IPS-15b (cell line): ENCODE data around the gene GAA.
A peak's percentile ranks its signal among the peaks of the same experiment; 100 is the strongest.

ENCODE experiments used
- H3K27me3 ChIP-seq: one replicate; pipeline ENCODE4 v1.6.1; 2013; ENCODE audit warnings: low read length; ENCODE audit not compliant: control insufficient read depth, insufficient read depth
- H3K36me3 ChIP-seq: one replicate; pipeline ENCODE4 v1.6.1; 2013; ENCODE audit warnings: low read length; ENCODE audit not compliant: control insufficient read depth, insufficient read depth
- H3K4me1 ChIP-seq: one replicate; pipeline ENCODE4 v1.6.1; 2013; ENCODE audit warnings: mild to moderate bottlenecking, low read length; ENCODE audit not compliant: control insufficient read depth, insufficient read depth
- H3K4me3 ChIP-seq: one replicate; pipeline ENCODE4 v1.5.1; 2013; ENCODE audit warnings: low read depth, low read length
- H3K9ac ChIP-seq: one replicate; pipeline ENCODE4 v1.6.1; 2013; ENCODE audit warnings: low read depth, mild to moderate bottlenecking, low read length
- H3K9me3 ChIP-seq: one replicate; pipeline ENCODE4 v1.6.1; 2013; ENCODE audit warnings: mild to moderate bottlenecking, low read length; ENCODE audit not compliant: control insufficient read depth, insufficient read depth

The GAA gene

DNA sequence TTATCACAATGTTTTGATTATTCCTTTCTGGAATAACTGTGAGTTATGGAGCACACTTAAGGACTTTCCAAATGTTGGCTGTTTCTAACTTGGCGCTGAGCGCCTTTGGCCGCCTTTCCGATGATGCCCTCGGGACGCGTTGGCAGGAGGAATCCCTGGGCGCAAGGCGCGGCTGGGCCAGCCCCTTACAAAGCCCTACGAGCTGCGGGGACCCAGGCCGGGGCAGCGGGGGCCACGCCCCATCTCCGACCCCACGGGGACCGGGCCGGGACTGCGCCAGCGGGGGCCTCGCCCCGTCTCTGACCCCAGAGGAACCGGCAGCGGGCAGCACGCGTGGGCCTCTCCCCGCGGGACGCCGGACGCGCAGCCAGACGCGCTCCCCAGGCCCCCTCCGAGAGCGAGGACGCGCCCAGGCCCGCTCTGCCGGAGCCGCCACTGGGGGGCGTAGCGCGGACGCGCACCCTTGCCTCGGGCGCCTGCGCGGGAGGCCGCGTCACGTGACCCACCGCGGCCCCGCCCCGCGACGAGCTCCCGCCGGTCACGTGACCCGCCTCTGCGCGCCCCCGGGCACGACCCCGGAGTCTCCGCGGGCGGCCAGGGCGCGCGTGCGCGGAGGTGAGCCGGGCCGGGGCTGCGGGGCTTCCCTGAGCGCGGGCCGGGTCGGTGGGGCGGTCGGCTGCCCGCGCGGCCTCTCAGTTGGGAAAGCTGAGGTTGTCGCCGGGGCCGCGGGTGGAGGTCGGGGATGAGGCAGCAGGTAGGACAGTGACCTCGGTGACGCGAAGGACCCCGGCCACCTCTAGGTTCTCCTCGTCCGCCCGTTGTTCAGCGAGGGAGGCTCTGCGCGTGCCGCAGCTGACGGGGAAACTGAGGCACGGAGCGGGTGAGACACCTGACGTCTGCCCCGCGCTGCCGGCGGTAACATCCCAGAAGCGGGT, at the start of gene GAA:
GAA (plus strand) TSS at position 571 of the 935 bp plus-strand sequence. CDS start 3,006 bp downstream, outside the sequence.
- Histone ChIP-seq H3K36me3 (no peaks in the 10 kb centered on the region), H3K27me3 (peaks cover 5% of the 10 kb centered on the region), H3K9me3 (no peaks in the 10 kb centered on the region), H3K4me1 (peaks cover 3% of the 10 kb centered on the region), H3K9ac (peak within 1 kb of the TSS; percentile 85), H3K4me3 (peak within 1 kb of the TSS; percentile 90)

DNA sequence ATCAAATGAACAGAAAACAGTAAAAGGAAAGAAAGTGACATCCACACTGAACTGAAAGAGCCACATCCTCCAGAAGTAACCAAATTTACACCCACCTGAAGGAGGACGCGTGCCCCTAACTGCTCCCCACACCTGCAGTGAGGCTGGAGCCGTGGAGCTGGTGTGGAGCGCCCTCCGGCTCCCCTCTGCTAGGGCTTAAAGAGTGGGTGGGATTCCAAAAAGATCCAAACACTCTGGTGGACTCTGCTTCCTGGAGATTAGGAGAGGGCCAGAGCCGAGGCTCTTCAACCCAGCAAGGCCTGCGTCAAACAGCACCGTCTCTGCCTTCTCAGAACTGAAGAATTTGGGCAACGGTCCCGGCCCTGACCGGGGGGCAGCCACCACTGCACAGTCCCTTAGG, 49.7 kb upstream of the GAA start:
- Histone ChIP-seq H3K36me3 (no peaks in the 10 kb centered on the region), H3K27me3 (no peaks in the 10 kb centered on the region), H3K9ac (no peak overlapping the region), H3K9me3 (no peaks in the 10 kb centered on the region), H3K4me3 (no peak overlapping the region), H3K4me1 (no peaks in the 10 kb centered on the region)

DNA sequence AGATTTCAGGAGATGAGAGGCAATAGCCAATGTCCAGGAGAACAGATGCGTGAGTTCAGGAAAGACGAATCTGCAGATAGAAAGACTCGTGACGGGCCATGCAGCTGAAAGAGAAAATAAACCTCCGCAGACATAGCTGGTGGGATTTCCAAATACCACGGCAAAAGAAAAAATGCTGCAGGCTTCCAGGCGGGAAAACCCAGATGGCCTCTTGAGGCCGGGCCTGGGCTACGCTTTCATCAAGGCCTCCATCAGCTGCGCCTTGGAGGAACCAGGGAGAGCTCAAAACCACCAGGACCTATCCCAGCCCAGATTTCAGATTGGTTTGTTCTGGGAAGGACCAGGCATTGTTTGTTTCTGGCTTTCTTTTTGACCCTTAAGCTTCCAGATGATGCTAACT, 48.3 kb upstream of the GAA start:
- Histone ChIP-seq H3K27me3 (no peaks in the 10 kb centered on the region), H3K36me3 (no peaks in the 10 kb centered on the region)

DNA sequence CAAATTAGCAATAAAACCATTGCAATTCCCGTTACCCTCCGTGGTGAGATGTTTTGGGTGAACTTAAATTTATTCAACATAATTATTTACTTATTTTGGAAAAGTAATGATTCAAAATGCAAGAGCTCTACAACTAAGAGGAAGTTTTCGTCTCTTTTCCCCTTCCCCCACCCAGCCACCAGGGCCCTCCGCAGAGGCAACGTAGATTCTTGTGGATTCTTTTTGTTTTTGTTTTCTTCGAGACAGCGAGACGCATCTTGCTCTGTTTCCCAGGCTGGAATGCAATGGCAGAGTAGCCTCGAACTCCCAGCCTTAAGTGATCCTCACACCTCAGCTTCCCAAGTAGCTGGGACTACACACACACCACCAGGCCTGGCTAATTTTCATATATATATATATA, 45.8 kb upstream of the GAA start:
- Histone ChIP-seq H3K36me3 (peaks cover 3% of the 10 kb centered on the region), H3K4me3 (no peak overlapping the region), H3K27me3 (no peaks in the 10 kb centered on the region), H3K4me1 (no peaks in the 10 kb centered on the region), H3K9ac (no peak overlapping the region), H3K9me3 (no peaks in the 10 kb centered on the region)

More for the DNA sequence above, 48.3 kb upstream of the GAA start:
- no peaks in the 10 kb centered on the region for H3K4me1 ChIP-seq
- no peaks in the 10 kb centered on the region for H3K9me3 ChIP-seq
- H3K4me3 ChIP-seq: no peak overlapping the region
- no peak overlapping the region for H3K9ac ChIP-seq

DNA sequence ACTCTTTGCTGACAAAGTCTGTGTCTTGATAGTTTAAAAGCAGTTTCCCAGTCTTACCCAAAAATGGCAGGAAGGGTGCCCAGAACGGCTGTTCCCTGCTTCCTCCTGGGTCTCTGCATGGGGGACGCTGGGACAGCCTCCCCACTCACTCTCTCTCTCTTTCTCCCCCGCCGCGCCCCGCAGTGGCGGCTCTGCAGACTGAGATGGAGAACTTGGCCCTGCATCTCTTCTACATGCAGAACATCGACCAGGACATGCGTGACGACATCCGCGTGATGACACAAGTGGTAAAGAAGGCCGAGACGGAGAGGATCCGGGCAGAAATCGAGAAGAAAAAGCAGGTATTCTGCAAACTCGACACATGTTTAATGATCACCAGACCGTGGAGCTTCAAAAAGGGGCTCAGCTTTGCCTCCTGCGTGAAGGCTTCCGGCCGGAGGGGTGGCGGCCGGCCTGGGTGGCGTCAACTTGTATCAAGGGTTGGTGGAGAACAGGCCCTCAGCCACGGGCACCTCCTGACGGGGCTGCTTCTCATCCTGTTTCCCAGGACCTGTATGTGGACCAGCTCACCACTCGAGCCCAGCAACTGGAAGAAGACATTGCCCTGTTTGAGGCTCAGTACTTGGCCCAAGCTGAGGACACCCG, 42.9 kb upstream of the GAA start:
- Histone ChIP-seq H3K27me3 (no peaks in the 10 kb centered on the region), H3K4me3 (no peak overlapping the region), H3K9ac (no peak overlapping the region), H3K4me1 (no peaks in the 10 kb centered on the region), H3K36me3 (peaks cover 3% of the 10 kb centered on the region), H3K9me3 (no peaks in the 10 kb centered on the region)

DNA sequence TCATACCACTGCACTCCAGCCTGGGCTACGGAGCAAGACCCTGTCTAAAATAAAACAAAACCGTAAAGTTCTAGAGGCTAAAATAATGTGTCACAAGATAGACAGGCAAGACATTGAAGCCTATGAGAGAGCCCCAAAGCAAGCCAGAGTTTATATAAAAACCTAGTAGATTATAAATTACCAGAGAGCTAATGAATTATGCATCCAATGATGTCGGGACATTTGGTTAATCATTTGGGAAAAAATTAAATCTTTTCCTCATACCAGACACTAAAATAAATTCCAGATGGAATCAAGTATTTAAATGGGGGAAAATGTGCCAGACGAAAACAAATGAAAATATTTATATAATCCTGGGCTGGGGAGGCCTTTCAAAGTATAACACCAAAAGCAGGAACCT, 40.7 kb upstream of the GAA start:
- Histone ChIP-seq H3K27me3 (no peaks in the 10 kb centered on the region), H3K9me3 (no peaks in the 10 kb centered on the region), H3K4me1 (peaks cover 1% of the 10 kb centered on the region), H3K4me3 (no peak overlapping the region), H3K9ac (no peak overlapping the region), H3K36me3 (peaks cover 3% of the 10 kb centered on the region)

DNA sequence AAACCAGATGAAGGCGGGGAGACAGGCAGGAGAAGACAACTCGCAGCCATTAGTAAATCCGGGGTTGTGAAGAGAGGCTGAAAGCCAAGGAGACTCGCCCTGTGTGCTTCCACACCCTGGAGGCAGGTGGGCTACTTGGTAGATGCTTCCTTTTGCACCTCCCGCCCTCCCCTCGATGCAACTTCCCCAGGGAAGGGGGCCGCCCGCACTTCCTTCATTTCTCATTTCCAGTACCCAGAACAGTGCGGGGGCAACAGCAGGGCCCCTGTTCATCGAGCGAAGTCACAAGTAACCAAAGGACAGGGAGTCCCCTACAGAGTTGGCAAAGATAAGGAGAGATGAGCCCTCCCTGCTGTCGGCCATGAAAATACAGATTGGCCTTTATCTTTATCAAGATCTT, 40.0 kb upstream of the GAA start:
- Histone ChIP-seq H3K36me3 (peaks cover 3% of the 10 kb centered on the region), H3K9me3 (no peaks in the 10 kb centered on the region)

DNA sequence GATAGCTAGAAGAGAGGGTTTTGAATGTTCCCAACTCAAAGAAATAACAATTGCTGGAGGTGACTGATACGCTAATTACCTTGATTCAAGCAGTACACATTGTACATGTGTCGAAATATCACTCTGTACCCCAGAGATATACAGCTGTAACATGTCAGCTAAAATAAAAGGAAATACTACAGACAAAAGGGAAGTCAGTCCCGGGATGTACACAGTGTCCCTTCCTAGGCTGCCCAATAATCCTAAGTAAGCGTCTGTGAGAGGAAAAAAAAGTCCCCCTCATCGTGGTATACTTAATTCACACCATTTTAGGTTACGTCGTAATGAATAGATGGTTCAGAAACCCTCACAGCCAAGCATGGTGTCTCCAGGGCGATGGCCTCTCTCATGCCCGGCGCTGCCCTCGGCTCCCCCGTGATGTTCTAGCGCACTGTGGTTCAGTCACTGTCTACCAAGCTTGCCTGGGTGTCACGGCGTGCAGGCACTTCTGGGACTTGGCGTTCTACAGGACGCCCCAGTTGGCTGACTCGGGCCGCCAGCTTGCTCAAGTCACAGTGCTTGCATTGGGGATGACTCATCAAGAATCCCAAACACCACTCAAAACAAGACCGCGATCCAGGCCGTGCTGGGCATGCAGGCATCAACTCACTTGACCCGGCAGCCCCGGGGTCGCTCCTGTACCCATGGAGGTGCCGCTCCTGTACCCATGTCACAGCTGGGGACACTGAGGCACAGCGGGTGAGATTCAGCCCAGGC, 37.4 kb upstream of the GAA start:
- peaks cover 7% of the 10 kb centered on the region for H3K4me1 ChIP-seq
- H3K9me3 ChIP-seq: no peaks in the 10 kb centered on the region
- H3K27me3 ChIP-seq: no peaks in the 10 kb centered on the region
- H3K4me3 ChIP-seq: no peak overlapping the region
- H3K9ac ChIP-seq: no peak overlapping the region
- H3K36me3 ChIP-seq: no peaks in the 10 kb centered on the region

More for the DNA sequence above, 40.0 kb upstream of the GAA start:
- Histone ChIP-seq H3K4me1 (peaks cover 7% of the 10 kb centered on the region), H3K27me3 (no peaks in the 10 kb centered on the region), H3K9ac (no peak overlapping the region), H3K4me3 (no peak overlapping the region)

DNA sequence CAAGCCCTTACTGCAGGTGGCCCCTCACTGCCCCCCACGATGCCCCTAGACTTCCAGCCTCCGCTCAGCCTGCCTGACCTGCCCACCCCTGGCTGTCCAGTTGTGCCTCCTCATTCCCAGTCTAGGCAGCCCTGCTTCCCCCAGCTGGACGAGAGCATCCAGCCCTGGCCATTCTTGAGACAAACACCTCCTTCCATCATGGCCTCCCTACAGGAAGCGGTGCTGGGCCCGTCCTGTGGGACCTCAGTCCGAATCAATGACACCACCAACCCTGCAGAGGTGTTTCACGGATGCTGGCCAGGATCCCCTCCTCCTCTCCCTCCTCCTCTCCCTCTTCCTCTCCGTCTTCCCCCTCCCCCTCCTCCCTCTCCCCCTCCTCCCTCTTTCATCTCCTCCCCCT, 36.7 kb upstream of the GAA start:
- no peaks in the 10 kb centered on the region for H3K27me3 ChIP-seq
- H3K4me1 ChIP-seq: peaks cover 7% of the 10 kb centered on the region
- H3K9ac ChIP-seq: no peak overlapping the region
- H3K4me3 ChIP-seq: no peak overlapping the region
- H3K9me3 ChIP-seq: no peaks in the 10 kb centered on the region
- no peaks in the 10 kb centered on the region for H3K36me3 ChIP-seq

DNA sequence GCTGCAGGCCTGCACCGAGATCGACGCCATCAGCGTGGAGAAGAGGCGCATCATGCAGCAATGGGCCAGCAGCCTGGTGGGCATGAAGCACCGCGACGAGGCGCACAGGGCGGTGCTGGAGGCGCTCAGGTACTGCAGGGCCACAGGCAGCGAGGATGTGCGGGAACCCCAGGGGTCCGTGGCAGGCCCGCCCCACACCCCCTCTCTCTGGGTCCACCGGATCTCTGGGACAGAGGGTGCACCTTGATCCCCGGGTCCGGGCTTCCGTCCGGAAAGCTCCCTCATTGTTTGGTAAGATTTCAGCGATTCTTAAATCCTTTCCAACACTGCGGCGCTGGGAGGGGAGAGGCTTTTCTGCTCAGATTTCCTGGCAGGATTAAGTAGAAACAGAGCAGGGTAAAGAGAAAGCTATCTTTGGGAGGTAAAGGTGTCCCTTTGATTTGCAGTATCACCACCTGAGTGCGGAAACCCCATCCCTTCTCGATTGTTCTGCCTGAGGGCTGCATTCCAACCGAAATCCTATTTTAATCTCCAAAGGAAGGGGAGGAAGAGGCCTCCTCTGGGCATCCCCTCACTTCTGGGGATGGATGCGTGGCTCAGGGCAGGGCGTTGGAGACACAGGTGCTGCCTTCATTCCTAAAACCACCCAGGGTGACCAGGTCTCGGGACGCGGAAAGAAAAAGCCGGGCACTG, 35.8 kb upstream of the GAA start:
- Histone ChIP-seq H3K4me3 (no peak overlapping the region), H3K9me3 (no peaks in the 10 kb centered on the region), H3K4me1 (peaks cover 7% of the 10 kb centered on the region), H3K9ac (no peak overlapping the region), H3K27me3 (no peaks in the 10 kb centered on the region), H3K36me3 (no peaks in the 10 kb centered on the region)

DNA sequence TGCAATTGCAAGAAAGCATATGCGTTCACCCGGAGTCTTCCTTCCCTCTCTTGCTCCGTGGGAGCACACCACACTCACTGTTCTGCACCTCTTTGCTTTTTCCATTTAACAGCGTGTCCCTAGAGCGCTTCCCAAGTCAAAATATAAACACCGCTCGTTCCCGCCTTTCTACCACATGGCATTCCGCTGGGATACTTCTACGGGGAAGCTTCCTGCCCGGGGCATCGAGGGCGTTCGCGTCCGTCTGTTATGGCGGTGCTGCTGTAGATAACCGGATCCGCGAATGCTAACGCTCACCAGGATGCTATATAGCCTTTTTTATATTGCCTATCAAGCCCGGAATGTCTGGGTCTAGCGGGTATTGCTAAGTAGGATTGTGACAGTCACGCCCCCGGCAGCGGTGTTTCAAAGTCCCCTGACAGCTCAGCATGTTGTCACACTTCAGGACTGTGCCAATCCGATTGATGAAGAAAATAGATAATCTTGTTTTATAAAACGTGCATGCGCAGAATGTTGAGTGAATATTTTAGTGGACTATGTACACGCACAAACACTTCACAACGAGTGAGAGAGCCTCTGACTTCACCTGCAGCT, 33.9 kb upstream of the GAA start:
- Histone ChIP-seq H3K9me3 (no peaks in the 10 kb centered on the region), H3K9ac (no peak overlapping the region), H3K36me3 (no peaks in the 10 kb centered on the region), H3K4me1 (peaks cover 7% of the 10 kb centered on the region), H3K4me3 (no peak overlapping the region), H3K27me3 (no peaks in the 10 kb centered on the region)
